Lung (tissue), 12 donors: ENCODE results near the gene ARHGAP9. TPM values are rescaled to one million over a fixed set of nuclear protein-coding genes. Genes with fewer than 3 reads are reported as not detected.

Source experiments
- ATAC-seq: fragments of 200-7000 bp; cut with Tn5 transposase; one replicate; pipeline ENCODE4 v1.9.1; 2020; ENCODE audit warnings: moderate number of reproducible peaks; ENCODE audit not compliant: insufficient read depth, low FRiP score
- DNase-seq, 3 donors: peaks; one replicate each; pipeline ENCODE4 v3.0.0-alpha.2; 2013 to 2017
- H3K27ac ChIP-seq, 2 donors: one replicate each; pipeline ENCODE4 v1.5.1; 2013; ENCODE audit warnings: mild to moderate bottlenecking in 2 of 2, moderate library complexity in 2 of 2, control low read depth in 1 of 2, inconsistent platforms in 1 of 2, low read depth in 1 of 2, low read length in 1 of 2
- H3K27me3 ChIP-seq, 3 donors: one replicate each; pipeline ENCODE4 v1.5.1; 2013; ENCODE audit warnings: low read length in 2 of 3; ENCODE audit not compliant: control insufficient read depth in 3 of 3, insufficient read depth in 3 of 3
- H3K36me3 ChIP-seq, 4 donors: one replicate each; pipeline ENCODE4 v1.5.1; 2013; ENCODE audit warnings: low read length in 4 of 4, mild to moderate bottlenecking in 1 of 4, moderate library complexity in 1 of 4; ENCODE audit not compliant: control insufficient read depth in 4 of 4, insufficient read depth in 4 of 4
- H3K4me1 ChIP-seq, 5 donors: one replicate each; pipeline ENCODE4 v1.5.1; 2013; ENCODE audit warnings: low read length in 5 of 5, mild to moderate bottlenecking in 2 of 5, moderate library complexity in 1 of 5; ENCODE audit not compliant: control insufficient read depth in 5 of 5, insufficient read depth in 5 of 5
- H3K4me3 ChIP-seq: one replicate; pipeline ENCODE4 v1.5.1; 2013; ENCODE audit warnings: mild to moderate bottlenecking, control low read depth, moderate library complexity
- H3K9ac ChIP-seq, 2 donors: one replicate each; pipeline ENCODE4 v1.5.1; 2013; ENCODE audit warnings: low read length in 2 of 2, control low read depth in 1 of 2; ENCODE audit not compliant: insufficient read depth in 1 of 2
- H3K9me3 ChIP-seq, 4 donors: one replicate each; pipeline ENCODE4 v1.5.1; 2013; ENCODE audit warnings: low read length in 3 of 4, mild to moderate bottlenecking in 1 of 4, moderate library complexity in 1 of 4; ENCODE audit not compliant: control insufficient read depth in 4 of 4, insufficient read depth in 3 of 4
- CTCF ChIP-seq: IDR thresholded peaks from 2 replicates; pipeline ENCODE4 v1.5.1; 2012; ENCODE audit warnings: mild to moderate bottlenecking; ENCODE audit errors: control extremely low read depth, extremely low read depth
- WGBS, 2 donors: extraction: QIAGEN DNeasy Blood & Tissue Kit; methylation state at CpG; one replicate each; pipeline ENCODE4 v1.1.7; 2013; 5-methylcytosine and 5-hydroxymethylcytosine counted together
- polyA plus RNA-seq, 2 donors: library from polyadenylated mRNA; stranded (reverse); fragments of 200-250 nt; gene quantifications; one replicate each; pipeline ENCODE4 v1.2.1, GENCODE V29; 2013
- total RNA-seq, 2 donors: library from RNA; depleted of rRNA in 1 of 2; stranded (reverse); fragments of >200 nt in 1 of 2; gene quantifications; one replicate each; pipeline ENCODE4 v1.2.1, GENCODE V29; 2014 to 2021
- donor health status: control.
- donor health status: control.
- donor health status: Bipolar disorder and iron deficiency.
- donor health status: healthy.
- donor health status: DM: yes; HTN: yes; CAD: no.

ARHGAP9 gene
- total and polyA plus RNA-seq, 4 donors = 14.7 to 62.1 (median 33.1) TPM

DNA sequence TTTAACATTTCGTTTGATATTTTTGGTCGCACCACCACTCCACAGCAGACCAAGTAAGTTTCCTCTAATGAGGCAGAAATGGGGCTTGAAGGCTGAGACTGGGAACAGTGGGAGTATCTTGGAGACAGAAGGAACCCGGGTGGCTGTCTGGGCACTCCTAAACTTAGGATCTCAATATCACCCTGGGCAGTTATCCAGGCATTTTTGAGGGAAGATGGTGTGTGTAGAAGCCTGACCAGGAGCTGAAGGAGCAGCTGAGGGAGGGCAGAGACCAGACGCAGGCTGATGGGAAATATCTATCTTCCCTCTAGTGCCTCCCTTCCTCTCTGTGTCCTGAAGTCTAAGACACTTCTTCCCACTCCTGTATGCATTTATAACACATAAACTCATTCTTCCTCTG, 18.9 kb upstream of the ARHGAP9 start:
- Histone ChIP-seq H3K4me3 (no peak overlapping the region), H3K36me3 (peaks cover 23 to 50% (median 33%) of the 10 kb centered on the region in 4 donors), H3K27ac (no peak overlapping the region), H3K9ac (no peak overlapping the region), H3K9me3 (peaks cover 0 to 2% (median 0%) of the 10 kb centered on the region in 4 donors), H3K4me1 (no peaks in the 10 kb centered on the region), H3K27me3 (no peaks in the 10 kb centered on the region)
- no peak for TF ChIP-seq CTCF
- WGBS, 2 donors = 92 to 95% methylated on average over 4 of the region's 4 CpGs
- ATAC-seq (no peak), DNase-seq (no peak)

- Histone ChIP-seq H3K9me3 (peaks cover 0 to 2% (median 0%) of the 10 kb centered on the region in 4 donors), H3K27me3 (no peaks in the 10 kb centered on the region), H3K36me3 (peaks cover 23 to 47% (median 32%) of the 10 kb centered on the region in 4 donors), H3K9ac (no peak overlapping the region), H3K4me1 (no peaks in the 10 kb centered on the region), H3K4me3 (no peak overlapping the region), H3K27ac (no peak overlapping the region)
- ATAC-seq (no peak), DNase-seq (no peak)
- 90 to 91% methylated on average over 9 of the region's 9 CpGs for WGBS, 2 donors
- no peak for TF ChIP-seq CTCF
These were observed 18.5 kb upstream of the ARHGAP9 start for GRCh38 chr12:57498132-57498502.

- 88 to 90% methylated on average over 12 of the region's 12 CpGs for WGBS, 2 donors
- ATAC-seq = no peak
- Histone ChIP-seq H3K27ac (no peak overlapping the region), H3K4me3 (no peak overlapping the region), H3K27me3 (no peaks in the 10 kb centered on the region), H3K4me1 (no peaks in the 10 kb centered on the region), H3K9me3 (peaks cover 0 to 2% (median 0%) of the 10 kb centered on the region in 4 donors), H3K9ac (no peak overlapping the region), H3K36me3 (peaks cover 21 to 47% (median 35%) of the 10 kb centered on the region in 4 donors)
- no peak for DNase-seq
- TF ChIP-seq CTCF = no peak
These were observed 17.8 kb upstream of the ARHGAP9 start for GRCh38 chr12:57497223-57498131.
